ENCODE results near the gene SEC16A.
A peak's percentile ranks its signal among the peaks of the same experiment; 100 is the strongest.

The SEC16A gene

GRCh38 chr9:136487672-136488071, 4.8 kb upstream of the SEC16A start:
- Histone ChIP-seq H3K36me3 (ENCODE audit: control insufficient read depth in 5 of 5, insufficient read depth in 5 of 5, low read length in 5 of 5) (no peaks in the 10 kb centered on the region), H3K4me1 (ENCODE audit: control insufficient read depth in 5 of 5, insufficient read depth in 5 of 5, low read length in 5 of 5) (peaks cover 0 to 27% (median 25%) of the 10 kb centered on the region in 5 donors), H3K27ac (ENCODE audit: low read depth, low read length) (no peak overlapping the region), H3K4me3 (ENCODE audit: low read depth in 1 of 5, low read length in 5 of 5) (no peak overlapping the region), H3K27me3 (ENCODE audit: control insufficient read depth in 5 of 5, insufficient read depth in 4 of 5, low read length in 5 of 5) (no peaks in the 10 kb centered on the region), H3K9me3 (ENCODE audit: control insufficient read depth in 5 of 5, low read length in 5 of 5) (no peaks in the 10 kb centered on the region), H3K9ac (ENCODE audit: low read length in 5 of 5) (no peak overlapping the region)

GRCh38 chr9:136486823-136487620, 4.2 kb upstream of the SEC16A start:
- H3K4me3 ChIP-seq (ENCODE audit: low read depth in 1 of 5, low read length in 5 of 5) = no peak overlapping the region
- H3K27me3 ChIP-seq (ENCODE audit: control insufficient read depth in 5 of 5, insufficient read depth in 4 of 5, low read length in 5 of 5) = no peaks in the 10 kb centered on the region
- H3K36me3 ChIP-seq (ENCODE audit: control insufficient read depth in 5 of 5, insufficient read depth in 5 of 5, low read length in 5 of 5) = no peaks in the 10 kb centered on the region
- H3K9me3 ChIP-seq (ENCODE audit: control insufficient read depth in 5 of 5, low read length in 5 of 5) = no peaks in the 10 kb centered on the region
- H3K4me1 ChIP-seq (ENCODE audit: control insufficient read depth in 5 of 5, insufficient read depth in 5 of 5, low read length in 5 of 5) = peaks cover under 1 to 30% (median 27%) of the 10 kb centered on the region in 5 donors
- H3K27ac ChIP-seq (ENCODE audit: low read depth, low read length) = no peak overlapping the region
- H3K9ac ChIP-seq (ENCODE audit: low read length in 5 of 5) = no peak overlapping the region

- H3K27me3 ChIP-seq (ENCODE audit: control insufficient read depth in 5 of 5, insufficient read depth in 4 of 5, low read length in 5 of 5) = no peaks in the 10 kb centered on the region
- no peaks in the 10 kb centered on the region for H3K9me3 ChIP-seq (ENCODE audit: control insufficient read depth in 5 of 5, low read length in 5 of 5)
- no peak overlapping the region for H3K9ac ChIP-seq (ENCODE audit: low read length in 5 of 5)
- H3K27ac ChIP-seq (ENCODE audit: low read depth, low read length) = no peak overlapping the region
- H3K4me1 ChIP-seq (ENCODE audit: control insufficient read depth in 5 of 5, insufficient read depth in 5 of 5, low read length in 5 of 5) = peaks cover 6 to 38% (median 35%) of the 10 kb centered on the region in 5 donors
- H3K4me3 ChIP-seq (ENCODE audit: low read depth in 1 of 5, low read length in 5 of 5) = no peak overlapping the region
- no peaks in the 10 kb centered on the region for H3K36me3 ChIP-seq (ENCODE audit: control insufficient read depth in 5 of 5, insufficient read depth in 5 of 5, low read length in 5 of 5)
Observed at GRCh38 chr9:136486131-136486530, 3.3 kb upstream of the SEC16A start.

GRCh38 chr9:136485049-136486045, 2.5 kb upstream of the SEC16A start:
- H3K9ac ChIP-seq (ENCODE audit: low read length in 5 of 5) = no peak overlapping the region
- H3K36me3 ChIP-seq (ENCODE audit: control insufficient read depth in 5 of 5, insufficient read depth in 5 of 5, low read length in 5 of 5) = no peaks in the 10 kb centered on the region
- H3K27ac ChIP-seq (ENCODE audit: low read depth, low read length) = no peak overlapping the region

GRCh38 chr9:136484153-136485048, 1.6 kb upstream of the SEC16A start:
- Histone ChIP-seq H3K4me1 (ENCODE audit: control insufficient read depth in 5 of 5, insufficient read depth in 5 of 5, low read length in 5 of 5) (peaks cover 6 to 40% (median 35%) of the 10 kb centered on the region in 5 donors), H3K4me3 (ENCODE audit: low read depth in 1 of 5, low read length in 5 of 5) (peak overlapping the region in 4 of 5 donors; percentile 44 to 74 (median 58)), H3K27me3 (ENCODE audit: control insufficient read depth in 5 of 5, insufficient read depth in 4 of 5, low read length in 5 of 5) (no peaks in the 10 kb centered on the region), H3K36me3 (ENCODE audit: control insufficient read depth in 5 of 5, insufficient read depth in 5 of 5, low read length in 5 of 5) (peaks cover 0 to 6% (median 2%) of the 10 kb centered on the region in 5 donors), H3K9ac (ENCODE audit: low read length in 5 of 5) (peak overlapping the region in 3 of 5 donors; percentile 48 to 72 (median 55)), H3K27ac (ENCODE audit: low read depth, low read length) (peak overlapping the region; percentile 94), H3K9me3 (ENCODE audit: control insufficient read depth in 5 of 5, low read length in 5 of 5) (no peaks in the 10 kb centered on the region)

More at GRCh38 chr9:136485049-136486045, 2.5 kb upstream of the SEC16A start:
- Histone ChIP-seq H3K27me3 (ENCODE audit: control insufficient read depth in 5 of 5, insufficient read depth in 4 of 5, low read length in 5 of 5) (no peaks in the 10 kb centered on the region), H3K4me1 (ENCODE audit: control insufficient read depth in 5 of 5, insufficient read depth in 5 of 5, low read length in 5 of 5) (peaks cover 6 to 38% (median 35%) of the 10 kb centered on the region in 5 donors), H3K9me3 (ENCODE audit: control insufficient read depth in 5 of 5, low read length in 5 of 5) (no peaks in the 10 kb centered on the region), H3K4me3 (ENCODE audit: low read depth in 1 of 5, low read length in 5 of 5) (no peak overlapping the region)

- peaks cover 0 to 6% (median 2%) of the 10 kb centered on the region in 5 donors for H3K36me3 ChIP-seq (ENCODE audit: control insufficient read depth in 5 of 5, insufficient read depth in 5 of 5, low read length in 5 of 5)
- peak overlapping the region in 4 of 5 donors; percentile 70 to 84 (median 77) for H3K9ac ChIP-seq (ENCODE audit: low read length in 5 of 5)
- H3K4me1 ChIP-seq (ENCODE audit: control insufficient read depth in 5 of 5, insufficient read depth in 5 of 5, low read length in 5 of 5) = peaks cover 6 to 39% (median 34%) of the 10 kb centered on the region in 5 donors
- peak overlapping the region; percentile 94 for H3K27ac ChIP-seq (ENCODE audit: low read depth, low read length)
- H3K4me3 ChIP-seq (ENCODE audit: low read depth in 1 of 5, low read length in 5 of 5) = peak overlapping the region in 4 of 5 donors; percentile 55 to 74 (median 66)
- no peaks in the 10 kb centered on the region for H3K9me3 ChIP-seq (ENCODE audit: control insufficient read depth in 5 of 5, low read length in 5 of 5)
- no peaks in the 10 kb centered on the region for H3K27me3 ChIP-seq (ENCODE audit: control insufficient read depth in 5 of 5, insufficient read depth in 4 of 5, low read length in 5 of 5)
Observed at GRCh38 chr9:136483589-136484152, 831 bp upstream of the SEC16A start.

- H3K36me3 ChIP-seq (ENCODE audit: control insufficient read depth in 5 of 5, insufficient read depth in 5 of 5, low read length in 5 of 5) = peaks cover 0 to 21% (median 9%) of the 10 kb centered on the region in 5 donors
- H3K27me3 ChIP-seq (ENCODE audit: control insufficient read depth in 5 of 5, insufficient read depth in 4 of 5, low read length in 5 of 5) = no peaks in the 10 kb centered on the region
- peaks cover 6 to 32% (median 28%) of the 10 kb centered on the region in 5 donors for H3K4me1 ChIP-seq (ENCODE audit: control insufficient read depth in 5 of 5, insufficient read depth in 5 of 5, low read length in 5 of 5)
- H3K9ac ChIP-seq (ENCODE audit: low read length in 5 of 5) = peak overlapping the region; percentile 39 to 96 (median 92)
- no peaks in the 10 kb centered on the region for H3K9me3 ChIP-seq (ENCODE audit: control insufficient read depth in 5 of 5, low read length in 5 of 5)
- H3K4me3 ChIP-seq (ENCODE audit: low read depth in 1 of 5, low read length in 5 of 5) = peak overlapping the region; percentile 76 to 92 (median 84)
- H3K27ac ChIP-seq (ENCODE audit: low read depth, low read length) = peak overlapping the region; percentile 90
Observed at GRCh38 chr9:136482046-136482792, 621 bp downstream of the SEC16A start.

GRCh38 chr9:136481558-136481957, 1.3 kb downstream of the SEC16A start:
- Histone ChIP-seq H3K27me3 (ENCODE audit: control insufficient read depth in 5 of 5, insufficient read depth in 4 of 5, low read length in 5 of 5) (no peaks in the 10 kb centered on the region), H3K4me3 (ENCODE audit: low read depth in 1 of 5, low read length in 5 of 5) (peak overlapping the region; percentile 76 to 92 (median 84)), H3K9me3 (ENCODE audit: control insufficient read depth in 5 of 5, low read length in 5 of 5) (no peaks in the 10 kb centered on the region), H3K36me3 (ENCODE audit: control insufficient read depth in 5 of 5, insufficient read depth in 5 of 5, low read length in 5 of 5) (peaks cover 0 to 27% (median 15%) of the 10 kb centered on the region in 5 donors), H3K27ac (ENCODE audit: low read depth, low read length) (peak overlapping the region; percentile 90), H3K9ac (ENCODE audit: low read length in 5 of 5) (peak overlapping the region in 3 of 5 donors; percentile 39 to 96 (median 92)), H3K4me1 (ENCODE audit: control insufficient read depth in 5 of 5, insufficient read depth in 5 of 5, low read length in 5 of 5) (peaks cover 6 to 32% (median 28%) of the 10 kb centered on the region in 5 donors)

All from subcutaneous abdominal adipose tissue (tissue), 5 donors.